Activated CD4-positive, alpha-beta T cell treated with anti-CD3 and anti-CD28 coated beads, Interleukin-2, Interleukin-6, amounts not matched to agents 100 ng/mL and 50 ng/mL, durations not matched to agents 16 hours and 8 hours (primary cell): ENCODE measurements around the gene SMARCA4.
"Not testable (repeated sequence)": the region's sequence is repeated elsewhere in the genome, so short reads cannot be mapped to it uniquely, and the experiment has no call there.

Source experiments
- DNase-seq: peaks from one replicate; pipeline ENCODE4 v3.0.0-alpha.2; 2020

Gene SMARCA4

DNA sequence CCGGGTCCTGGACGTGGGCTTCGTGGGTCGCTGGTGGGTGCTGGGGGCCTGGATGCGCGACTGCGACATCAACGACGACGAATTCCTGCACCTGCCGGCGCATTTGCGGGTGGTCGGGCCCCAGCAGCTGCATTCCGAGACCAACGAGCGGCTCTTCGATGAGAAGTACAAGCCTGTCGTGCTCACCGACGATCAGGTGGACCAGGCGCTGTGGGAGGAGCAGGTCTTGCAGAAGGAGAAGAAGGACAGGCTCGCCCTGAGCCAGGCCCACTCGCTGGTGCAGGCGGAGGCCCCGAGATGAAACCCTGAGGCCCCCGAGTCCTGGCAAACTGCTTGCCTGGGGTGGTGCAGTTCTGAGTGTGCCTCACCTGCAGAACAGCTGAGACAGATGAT, 31.4 kb upstream of the SMARCA4 start:
- DNase-seq = no peak

DNA sequence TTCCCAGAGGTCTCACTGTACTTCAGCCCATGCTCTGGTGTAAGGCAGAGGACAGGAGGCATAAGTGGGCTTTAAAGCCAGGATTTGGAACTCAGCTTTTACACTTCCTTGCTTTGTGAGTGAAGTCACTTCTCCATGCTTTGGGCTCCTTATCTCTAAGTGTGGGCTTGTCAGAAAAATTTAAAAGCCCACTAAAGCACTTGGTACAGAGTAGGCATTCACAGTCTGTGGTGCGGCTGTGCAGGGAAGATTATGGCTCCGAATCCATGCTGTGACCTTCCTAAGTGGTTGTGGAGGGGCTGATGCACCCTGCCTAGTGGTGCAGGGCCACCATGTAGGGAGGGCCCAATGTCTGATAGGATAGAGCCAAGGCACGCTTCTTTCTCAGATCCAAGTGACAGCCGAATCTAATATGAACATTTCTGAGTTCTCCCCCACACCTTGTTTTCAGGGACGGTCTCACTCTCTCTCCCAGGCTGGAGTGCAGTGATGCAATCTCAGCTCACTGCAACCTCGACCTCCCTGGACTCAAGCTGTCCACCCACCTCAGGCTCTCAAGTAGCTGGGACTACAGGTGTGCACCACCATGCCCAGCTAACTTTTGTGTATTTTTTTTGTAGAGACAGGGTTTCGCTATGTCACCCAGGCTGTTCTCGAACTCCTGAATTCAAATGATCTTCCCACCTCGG, 25.3 kb upstream of the SMARCA4 start:
- no peak for DNase-seq

DNA sequence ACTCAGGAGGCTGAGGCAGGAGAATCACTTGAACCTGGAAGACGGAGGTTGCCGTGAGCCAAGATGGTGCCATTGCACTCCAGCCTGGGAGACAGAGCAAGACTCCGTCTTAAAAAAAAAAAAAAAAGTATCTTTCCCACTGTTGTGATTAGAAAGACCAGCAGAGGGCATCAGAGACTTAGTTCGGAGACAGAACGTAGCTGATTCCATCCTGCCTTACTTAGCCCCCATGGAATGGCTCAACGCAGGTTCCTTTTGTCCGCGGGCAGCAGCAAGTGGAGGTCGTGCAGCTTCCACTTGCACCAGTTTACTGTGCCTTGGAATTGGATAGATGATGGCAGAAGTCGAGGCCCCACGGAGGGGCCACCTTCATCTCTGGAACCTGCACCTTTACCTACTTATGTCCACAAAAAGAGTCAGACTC, 24.2 kb upstream of the SMARCA4 start:
- DNase-seq = peak; percentile 67

DNA sequence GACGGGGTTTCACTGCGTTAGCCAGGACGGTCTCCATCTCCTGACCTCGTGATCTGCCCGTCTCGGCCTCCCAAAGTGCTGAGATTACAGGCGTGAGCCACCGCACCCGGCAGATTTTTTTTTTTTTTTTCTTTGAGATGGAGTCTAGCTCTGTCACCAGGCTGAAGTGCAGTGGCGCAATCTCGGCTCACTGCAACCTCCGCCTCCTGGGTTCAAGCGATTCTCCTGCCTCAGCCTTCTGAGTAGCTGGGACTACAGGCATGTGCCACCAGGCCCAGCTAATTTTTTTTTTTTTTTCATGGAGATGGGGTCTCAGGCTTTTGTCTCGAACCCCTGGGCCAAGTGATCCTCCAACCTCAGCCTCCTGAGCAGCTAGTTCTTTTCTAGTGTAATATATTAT, 19.2 kb upstream of the SMARCA4 start:
- not testable (repeated sequence) for DNase-seq

GRCh38 chr19:10943412-10943811, 17.4 kb upstream of the SMARCA4 start:
- not testable (repeated sequence) for DNase-seq

DNA sequence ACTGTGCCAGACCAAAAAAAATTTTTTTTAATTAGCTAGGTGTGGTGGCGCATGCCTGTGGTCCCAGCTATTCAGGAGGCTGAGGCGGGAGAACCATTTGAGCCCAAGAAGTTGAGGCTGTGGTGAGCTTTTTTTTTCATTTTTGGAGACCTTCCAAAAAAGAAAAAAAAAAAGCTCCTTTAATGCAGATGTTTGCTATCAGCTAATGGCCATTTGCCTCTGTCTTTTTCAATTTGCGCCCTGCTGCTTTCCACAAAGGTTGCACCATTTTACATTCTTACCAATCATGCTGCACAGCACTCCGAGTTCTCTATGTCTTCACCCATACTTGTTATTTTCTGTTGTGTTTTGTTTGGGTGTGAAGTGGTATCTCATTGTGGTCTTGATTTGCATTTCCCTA, 15.6 kb upstream of the SMARCA4 start:
- DNase-seq = no peak

- no peak for DNase-seq
Observed at GRCh38 chr19:10946958-10947657, 13.7 kb upstream of the SMARCA4 start.

DNA sequence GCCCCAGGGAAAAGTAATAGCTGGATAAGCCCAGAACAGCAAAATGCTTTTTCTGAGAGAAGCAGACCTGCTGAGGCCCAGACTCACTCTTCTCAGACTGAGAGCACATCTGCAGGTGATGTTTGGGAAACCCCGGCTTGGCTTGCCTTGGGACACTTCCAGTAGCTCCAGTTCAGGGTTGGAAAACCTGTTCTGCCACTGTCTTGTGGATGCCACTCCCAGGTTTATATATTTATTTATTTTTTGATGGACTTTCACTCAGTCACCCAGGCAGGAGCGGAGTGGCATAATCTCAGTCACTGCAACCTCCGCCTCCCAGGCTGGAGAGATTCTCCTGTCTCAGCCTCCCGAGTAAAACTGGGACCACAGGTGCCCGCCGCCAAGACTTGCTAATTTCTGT, 8.0 kb upstream of the SMARCA4 start:
- no peak for DNase-seq

DNA sequence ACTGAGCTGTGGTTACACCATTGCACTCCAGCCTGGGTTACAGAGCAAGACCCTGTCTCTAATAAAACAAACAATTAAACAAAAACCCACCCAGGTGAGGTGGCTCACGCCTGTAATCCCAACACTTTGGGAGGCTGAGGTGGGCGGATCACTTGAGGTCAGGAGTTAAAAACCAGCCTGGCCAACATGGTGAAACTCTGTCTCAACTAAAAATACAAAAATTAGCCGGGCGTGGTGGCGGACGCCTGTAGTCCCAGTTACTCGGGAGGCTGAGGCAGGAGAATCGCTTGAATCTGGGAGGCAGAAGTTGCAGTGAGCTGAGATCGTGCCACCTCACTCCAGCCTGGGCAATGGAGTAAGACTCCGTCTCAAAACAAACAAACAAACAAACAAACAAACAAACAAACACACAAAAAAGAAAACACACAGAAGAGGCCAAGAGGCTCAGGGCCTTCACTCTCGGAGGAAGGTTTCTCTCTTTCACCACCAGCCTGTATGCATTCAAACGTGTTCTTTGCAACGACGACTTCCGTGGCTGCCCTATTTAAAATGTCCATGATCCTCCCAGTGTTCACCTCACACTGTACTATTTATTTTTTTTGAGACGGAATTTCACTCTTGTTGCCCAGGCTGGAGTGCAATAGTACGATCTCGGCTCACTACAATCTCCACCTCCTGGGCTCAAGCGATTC, 1.4 kb upstream of the SMARCA4 start:
- not testable (repeated sequence) for DNase-seq

DNA sequence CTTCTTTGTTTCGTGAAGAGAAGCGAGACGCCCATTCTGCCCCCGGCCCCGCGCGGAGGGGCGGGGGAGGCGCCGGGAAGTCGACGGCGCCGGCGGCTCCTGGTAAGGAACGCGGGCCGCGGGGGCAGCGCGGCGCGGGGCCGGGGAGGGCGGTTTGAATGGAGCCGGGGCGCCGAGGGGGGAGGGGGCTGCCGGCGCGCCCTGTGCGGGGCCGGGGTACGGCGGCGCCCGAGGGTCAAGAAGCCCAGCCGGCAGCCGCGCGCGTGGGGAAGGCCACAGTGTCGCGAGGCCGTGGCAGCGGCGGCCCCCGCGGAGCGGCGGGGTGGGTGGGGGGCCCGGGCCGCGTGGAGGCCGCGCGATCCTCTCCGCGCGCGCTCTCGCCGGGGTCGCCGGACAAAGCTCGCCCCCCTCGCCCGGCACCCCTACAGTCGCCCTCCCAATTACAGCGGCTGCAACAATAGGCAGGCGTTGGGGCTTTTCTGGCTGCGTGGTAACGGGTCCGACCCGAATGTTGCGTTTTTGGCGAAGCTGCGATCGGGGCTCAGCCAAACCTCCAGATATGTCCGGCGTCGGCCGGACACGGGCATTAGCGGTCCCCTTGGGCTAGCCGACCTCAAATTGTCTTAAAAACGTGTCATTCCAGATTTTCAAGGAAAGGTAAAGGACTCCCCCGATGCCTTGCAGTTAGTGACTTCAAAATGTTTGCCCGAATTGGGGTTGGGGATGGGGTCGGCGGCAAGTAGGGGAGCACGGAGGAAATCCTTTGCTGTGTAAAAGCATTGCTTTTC, 437 bp downstream of the SMARCA4 start:
- DNase-seq = peak; percentile 36

DNA sequence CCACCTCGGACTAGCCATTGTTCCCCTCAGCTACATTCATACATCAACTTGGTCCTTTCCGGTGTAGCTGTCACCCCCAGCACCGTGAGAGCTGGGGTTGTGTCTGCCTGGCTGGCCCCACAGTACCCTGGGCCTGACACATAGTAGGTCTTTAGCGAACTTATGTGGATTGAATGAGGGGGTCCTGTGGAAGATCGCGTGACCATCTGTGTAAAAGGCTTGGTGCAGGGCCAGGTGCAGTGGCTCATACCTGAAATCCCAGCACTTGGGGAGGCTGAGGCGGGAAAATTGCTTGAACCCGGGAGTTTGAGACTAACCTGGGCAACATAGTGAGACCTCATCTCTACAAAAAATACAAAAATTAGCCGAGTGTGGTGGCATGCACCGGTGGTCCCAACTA, 2.0 kb downstream of the SMARCA4 start:
- DNase-seq = no peak

DNA sequence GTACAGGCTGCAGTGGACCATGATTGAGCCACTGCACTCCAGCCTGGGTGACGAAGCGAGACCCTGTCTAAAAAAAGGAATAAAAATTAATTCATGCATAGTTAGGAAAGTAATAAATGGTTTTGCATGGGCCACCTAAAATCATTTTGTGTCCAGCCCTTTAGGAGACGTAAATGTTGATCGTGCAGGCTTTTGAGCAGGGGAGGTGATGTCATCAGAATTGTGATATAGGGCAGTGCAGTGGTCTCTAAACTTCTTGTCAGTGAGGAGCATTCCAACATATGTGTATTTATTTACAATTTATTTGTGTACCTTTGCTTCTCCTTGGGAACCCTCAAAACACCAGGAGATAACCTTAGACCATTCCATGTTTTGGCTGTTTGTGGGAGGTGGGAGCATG, 3.0 kb downstream of the SMARCA4 start:
- DNase-seq = no peak

- DNase-seq = no peak
Observed at GRCh38 chr19:10964903-10965302, 4.1 kb downstream of the SMARCA4 start.

DNA sequence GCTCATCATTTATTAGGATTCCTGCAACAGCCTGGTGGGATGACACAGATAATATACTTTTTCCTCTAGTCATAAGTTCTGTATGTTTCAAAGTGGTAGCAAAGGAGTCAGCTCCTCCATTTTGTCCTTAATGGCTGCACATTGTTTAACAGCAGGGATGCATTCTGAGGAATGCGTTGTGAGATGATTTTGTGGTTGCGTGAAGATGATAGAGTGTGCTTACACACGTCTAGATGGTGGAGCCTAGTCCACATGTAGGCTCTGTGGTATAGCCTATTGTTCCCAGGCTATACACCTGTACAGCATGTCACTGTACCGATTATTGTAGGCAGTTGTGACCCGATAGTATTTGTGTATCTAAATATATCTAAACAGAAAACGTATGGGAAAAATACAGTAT, 4.6 kb downstream of the SMARCA4 start:
- DNase-seq = no peak

GRCh38 chr19:10966809-10967208, 6.0 kb downstream of the SMARCA4 start:
- no peak for DNase-seq

DNA sequence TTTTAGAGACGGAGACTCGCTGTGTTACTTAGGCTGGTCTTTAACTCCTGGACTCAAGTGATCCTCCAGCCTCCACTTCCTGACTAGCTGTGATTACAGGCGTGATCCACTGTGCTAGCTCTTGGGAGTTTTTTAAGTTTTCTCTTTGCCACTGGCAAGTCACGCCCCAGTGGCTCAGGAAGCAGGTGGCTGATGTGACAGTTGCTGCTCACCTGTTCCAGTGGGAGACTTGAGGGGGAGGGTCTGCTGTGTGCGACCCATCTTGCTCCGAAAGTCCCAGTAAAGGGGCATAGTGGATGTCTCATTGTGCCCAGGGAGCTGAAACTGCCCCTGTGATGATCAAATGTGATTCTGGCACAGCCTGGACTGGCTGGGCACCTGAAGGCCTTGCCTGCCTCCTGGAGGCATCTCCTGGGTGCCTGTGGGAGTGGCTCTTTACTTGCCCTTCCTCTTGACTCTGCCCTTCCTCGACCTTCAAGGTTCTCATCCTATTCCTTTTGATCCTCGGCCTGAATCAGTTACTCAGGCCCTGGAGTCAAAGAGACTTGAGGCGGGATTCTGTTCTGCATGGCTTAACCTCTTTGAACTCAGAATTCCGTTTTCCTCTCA, 7.8 kb downstream of the SMARCA4 start:
- no peak for DNase-seq

DNA sequence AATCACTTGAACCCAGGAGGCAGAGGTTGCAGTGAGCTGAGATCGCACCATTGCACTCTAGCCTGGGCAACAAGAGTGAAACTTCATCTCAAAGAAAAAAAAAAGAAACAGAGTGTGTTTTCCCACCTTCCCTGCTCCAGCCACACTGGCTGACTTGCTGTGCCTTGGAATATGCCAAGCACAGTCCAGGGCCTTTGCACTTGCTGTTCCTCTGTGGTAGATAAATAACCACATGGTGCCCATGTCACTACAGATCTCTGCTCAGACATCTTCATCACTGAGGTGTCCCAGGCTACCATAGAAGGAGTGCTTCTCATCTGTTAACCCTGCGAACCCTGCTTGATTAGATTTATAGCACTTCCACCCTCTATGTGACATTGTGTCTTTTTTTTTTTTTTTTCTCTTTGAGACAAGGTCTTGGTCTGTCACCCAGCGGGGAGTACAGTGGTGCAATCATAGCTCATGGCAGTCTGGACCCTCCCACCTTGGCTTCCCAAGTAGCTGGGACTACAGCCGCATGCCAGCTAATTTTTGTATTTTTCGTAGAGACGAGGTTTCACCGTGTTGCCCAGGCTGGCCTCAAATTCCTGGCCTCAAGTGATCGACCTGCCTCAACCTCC, 10.4 kb downstream of the SMARCA4 start:
- DNase-seq = no peak

DNA sequence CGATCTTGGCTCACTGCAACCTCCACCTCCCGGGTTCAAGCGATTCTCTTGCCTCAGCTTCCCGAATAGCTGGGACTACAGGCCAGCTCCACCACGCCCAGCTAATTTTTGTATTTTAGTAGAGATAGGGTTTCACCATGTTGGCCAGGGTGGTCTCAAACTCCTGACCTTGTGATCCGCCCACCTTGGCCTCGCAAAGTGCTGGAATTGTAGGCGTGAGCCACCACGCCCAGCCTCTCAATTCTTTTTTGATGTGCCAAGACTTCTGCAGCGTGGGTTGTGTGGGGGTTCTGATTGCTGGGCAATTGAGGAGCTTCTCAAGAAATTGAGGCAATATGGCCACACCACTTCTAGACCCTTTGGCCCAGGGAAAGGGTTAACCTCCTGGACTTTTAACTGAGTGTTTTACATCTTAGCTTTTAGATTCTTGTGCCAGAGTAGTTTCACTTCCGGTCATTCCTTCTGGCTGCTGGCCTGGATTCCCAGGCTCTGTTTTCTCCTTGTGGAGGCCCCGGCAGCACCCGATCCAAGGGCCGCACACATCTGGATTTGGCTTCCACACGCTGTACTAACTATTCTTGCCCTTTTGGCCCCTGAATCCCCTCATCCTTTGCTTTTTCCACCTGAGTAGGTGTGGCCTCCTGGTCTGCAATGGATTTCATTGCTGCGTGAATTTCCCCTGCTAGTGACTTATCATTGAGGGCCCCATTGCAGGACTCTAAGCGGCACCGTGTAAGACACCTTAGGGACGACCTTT, 14.7 kb downstream of the SMARCA4 start:
- DNase-seq = no peak

GRCh38 chr19:10976131-10976892, 15.5 kb downstream of the SMARCA4 start:
- DNase-seq = no peak

- no peak for DNase-seq
Observed at GRCh38 chr19:10977742-10978092, 16.9 kb downstream of the SMARCA4 start.

DNA sequence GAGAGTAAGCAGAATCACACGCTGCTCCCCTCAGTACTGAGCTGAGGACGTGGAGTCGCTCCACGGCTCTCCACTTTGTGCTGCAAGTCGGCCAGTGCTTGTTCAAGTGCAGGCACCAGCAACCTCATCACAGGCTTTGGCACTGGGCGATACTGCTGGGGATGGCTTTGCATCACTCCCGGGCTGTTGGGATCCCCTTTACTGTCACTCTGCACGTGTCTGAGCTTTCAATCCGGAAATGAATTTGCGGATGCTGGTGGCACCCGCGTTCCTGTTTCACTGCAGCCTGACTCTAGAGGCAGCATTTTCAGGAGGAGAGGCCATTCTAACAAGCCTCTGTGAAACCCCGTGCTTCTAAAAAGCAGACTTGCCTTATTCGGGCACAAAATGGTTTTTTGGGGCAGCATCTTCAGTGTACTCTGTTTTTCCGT, 19.1 kb downstream of the SMARCA4 start:
- peak; percentile 64 for DNase-seq
